ENCODE data around the gene AHCYL1.

Gene AHCYL1

GRCh38 chr1:109986054-109986444 is 1.5 kb downstream of the AHCYL1 start:
- Histone ChIP-seq H3K27me3 (ENCODE audit: low read depth, low read length) (no peaks in the 10 kb centered on the region), H3K9me3 (ENCODE audit: control insufficient read depth in 1 of 2, low read length in 2 of 2) (no peaks in the 10 kb centered on the region), H3K36me3 (ENCODE audit: control insufficient read depth in 1 of 2, insufficient read depth in 2 of 2, low read length in 2 of 2) (peaks cover 0 to 1% of the 10 kb centered on the region in 2 donors), H3K4me1 (ENCODE audit: control insufficient read depth in 1 of 2, insufficient read depth in 2 of 2, low read length in 2 of 2) (peaks cover 30 to 48% of the 10 kb centered on the region in 2 donors), H3K27ac (ENCODE audit: low read length) (peak overlapping the region; percentile 85), H3K4me3 (ENCODE audit: low read depth in 1 of 2, low read length in 2 of 2) (peak overlapping the region; percentile 78 to 92)

GRCh38 chr1:109988349-109988914 is 3.9 kb downstream of the AHCYL1 start:
- Histone ChIP-seq H3K27ac (ENCODE audit: low read length) (no peak overlapping the region), H3K27me3 (ENCODE audit: low read depth, low read length) (no peaks in the 10 kb centered on the region), H3K4me3 (ENCODE audit: low read depth in 1 of 2, low read length in 2 of 2) (no peak overlapping the region), H3K36me3 (ENCODE audit: control insufficient read depth in 1 of 2, insufficient read depth in 2 of 2, low read length in 2 of 2) (peaks cover 0 to 4% of the 10 kb centered on the region in 2 donors), H3K9me3 (ENCODE audit: control insufficient read depth in 1 of 2, low read length in 2 of 2) (no peaks in the 10 kb centered on the region), H3K4me1 (ENCODE audit: control insufficient read depth in 1 of 2, insufficient read depth in 2 of 2, low read length in 2 of 2) (peaks cover 34 to 57% of the 10 kb centered on the region in 2 donors)

- Histone ChIP-seq H3K27ac (ENCODE audit: low read length) (no peak overlapping the region), H3K4me3 (ENCODE audit: low read depth in 1 of 2, low read length in 2 of 2) (no peak overlapping the region), H3K4me1 (ENCODE audit: control insufficient read depth in 1 of 2, insufficient read depth in 2 of 2, low read length in 2 of 2) (peaks cover 27 to 65% of the 10 kb centered on the region in 2 donors), H3K27me3 (ENCODE audit: low read depth, low read length) (no peaks in the 10 kb centered on the region), H3K36me3 (ENCODE audit: control insufficient read depth in 1 of 2, insufficient read depth in 2 of 2, low read length in 2 of 2) (peaks cover 0 to 4% of the 10 kb centered on the region in 2 donors), H3K9me3 (ENCODE audit: control insufficient read depth in 1 of 2, low read length in 2 of 2) (no peaks in the 10 kb centered on the region)
Observed at GRCh38 chr1:109989506-109990301, 5.1 kb downstream of the AHCYL1 start.

DNA sequence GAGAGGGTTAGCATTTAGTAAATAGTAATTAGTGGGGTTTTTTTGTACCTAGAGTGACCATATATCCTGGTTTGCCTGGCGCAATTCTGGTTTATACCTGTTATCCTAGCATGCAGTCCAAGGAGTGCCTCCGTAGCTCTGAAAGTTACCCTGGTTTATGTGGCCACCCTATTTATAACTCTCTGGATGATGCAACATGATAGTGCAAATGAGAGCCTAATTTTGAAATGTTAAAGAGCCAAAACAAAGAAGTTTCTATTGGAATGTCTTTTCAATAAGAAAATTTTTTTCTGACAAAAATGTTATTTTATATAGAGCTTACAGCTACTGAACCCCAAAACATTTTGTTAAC is 5.7 kb downstream of the AHCYL1 start:
- H3K27ac ChIP-seq (ENCODE audit: low read length), result no peak overlapping the region
- H3K4me3 ChIP-seq (ENCODE audit: low read depth in 1 of 2, low read length in 2 of 2), result no peak overlapping the region
- no peaks in the 10 kb centered on the region for H3K9me3 ChIP-seq (ENCODE audit: control insufficient read depth in 1 of 2, low read length in 2 of 2)
- H3K36me3 ChIP-seq (ENCODE audit: control insufficient read depth in 1 of 2, insufficient read depth in 2 of 2, low read length in 2 of 2), result peaks cover 0 to 4% of the 10 kb centered on the region in 2 donors
- H3K4me1 ChIP-seq (ENCODE audit: control insufficient read depth in 1 of 2, insufficient read depth in 2 of 2, low read length in 2 of 2), result peaks cover 27 to 70% of the 10 kb centered on the region in 2 donors
- H3K27me3 ChIP-seq (ENCODE audit: low read depth, low read length), result no peaks in the 10 kb centered on the region

GRCh38 chr1:109991400-109991925 is 6.9 kb downstream of the AHCYL1 start:
- Histone ChIP-seq H3K36me3 (ENCODE audit: control insufficient read depth in 1 of 2, insufficient read depth in 2 of 2, low read length in 2 of 2) (peaks cover 0 to 4% of the 10 kb centered on the region in 2 donors), H3K4me3 (ENCODE audit: low read depth in 1 of 2, low read length in 2 of 2) (no peak overlapping the region), H3K4me1 (ENCODE audit: control insufficient read depth in 1 of 2, insufficient read depth in 2 of 2, low read length in 2 of 2) (peaks cover 18 to 68% of the 10 kb centered on the region in 2 donors), H3K27ac (ENCODE audit: low read length) (no peak overlapping the region), H3K27me3 (ENCODE audit: low read depth, low read length) (no peaks in the 10 kb centered on the region), H3K9me3 (ENCODE audit: control insufficient read depth in 1 of 2, low read length in 2 of 2) (no peaks in the 10 kb centered on the region)

- Histone ChIP-seq H3K9me3 (ENCODE audit: control insufficient read depth in 1 of 2, low read length in 2 of 2) (no peaks in the 10 kb centered on the region), H3K36me3 (ENCODE audit: control insufficient read depth in 1 of 2, insufficient read depth in 2 of 2, low read length in 2 of 2) (peaks cover 0 to 4% of the 10 kb centered on the region in 2 donors), H3K4me1 (ENCODE audit: control insufficient read depth in 1 of 2, insufficient read depth in 2 of 2, low read length in 2 of 2) (peaks cover 15 to 56% of the 10 kb centered on the region in 2 donors), H3K27ac (ENCODE audit: low read length) (peak overlapping the region; percentile 3), H3K4me3 (ENCODE audit: low read depth in 1 of 2, low read length in 2 of 2) (no peak overlapping the region), H3K27me3 (ENCODE audit: low read depth, low read length) (no peaks in the 10 kb centered on the region)
Observed at GRCh38 chr1:109993885-109994284, 9.3 kb downstream of the AHCYL1 start.

GRCh38 chr1:109994654-109995053 is 10.1 kb downstream of the AHCYL1 start:
- no peak overlapping the region for H3K27ac ChIP-seq (ENCODE audit: low read length)
- peaks cover 15 to 52% of the 10 kb centered on the region in 2 donors for H3K4me1 ChIP-seq (ENCODE audit: control insufficient read depth in 1 of 2, insufficient read depth in 2 of 2, low read length in 2 of 2)

GRCh38 chr1:109995536-109995935 is 11.0 kb downstream of the AHCYL1 start:
- H3K27me3 ChIP-seq (ENCODE audit: low read depth, low read length), result no peaks in the 10 kb centered on the region
- no peak overlapping the region for H3K4me3 ChIP-seq (ENCODE audit: low read depth in 1 of 2, low read length in 2 of 2)
- H3K36me3 ChIP-seq (ENCODE audit: control insufficient read depth in 1 of 2, insufficient read depth in 2 of 2, low read length in 2 of 2), result peaks cover 0 to 4% of the 10 kb centered on the region in 2 donors
- no peaks in the 10 kb centered on the region for H3K9me3 ChIP-seq (ENCODE audit: control insufficient read depth in 1 of 2, low read length in 2 of 2)
- peak overlapping the region; percentile 2 for H3K27ac ChIP-seq (ENCODE audit: low read length)
- peaks cover 9 to 43% of the 10 kb centered on the region in 2 donors for H3K4me1 ChIP-seq (ENCODE audit: control insufficient read depth in 1 of 2, insufficient read depth in 2 of 2, low read length in 2 of 2)

More at GRCh38 chr1:109994654-109995053, 10.1 kb downstream of the AHCYL1 start:
- Histone ChIP-seq H3K9me3 (ENCODE audit: control insufficient read depth in 1 of 2, low read length in 2 of 2) (no peaks in the 10 kb centered on the region), H3K4me3 (ENCODE audit: low read depth in 1 of 2, low read length in 2 of 2) (no peak overlapping the region), H3K36me3 (ENCODE audit: control insufficient read depth in 1 of 2, insufficient read depth in 2 of 2, low read length in 2 of 2) (peaks cover 0 to 4% of the 10 kb centered on the region in 2 donors), H3K27me3 (ENCODE audit: low read depth, low read length) (no peaks in the 10 kb centered on the region)

DNA sequence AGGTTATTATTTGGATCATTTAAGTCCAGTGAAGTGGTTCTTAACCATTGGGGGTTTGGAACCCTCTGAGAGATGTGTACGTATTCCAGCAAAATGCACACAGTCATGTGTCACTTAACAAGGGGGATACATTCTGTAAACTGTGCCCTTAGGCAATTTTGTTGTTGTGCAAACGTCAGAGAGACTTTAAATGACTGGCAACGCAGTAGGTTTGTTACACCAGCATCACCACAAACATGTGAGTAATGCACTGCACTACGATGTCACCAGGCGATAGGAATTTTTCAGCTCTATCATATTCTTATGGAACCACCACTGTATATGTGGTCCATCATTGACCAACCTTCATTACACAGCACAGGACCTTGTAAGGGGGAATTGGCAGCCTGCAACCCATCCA is 11.9 kb downstream of the AHCYL1 start:
- Histone ChIP-seq H3K9me3 (ENCODE audit: control insufficient read depth in 1 of 2, low read length in 2 of 2) (no peaks in the 10 kb centered on the region), H3K4me1 (ENCODE audit: control insufficient read depth in 1 of 2, insufficient read depth in 2 of 2, low read length in 2 of 2) (peaks cover 4 to 35% of the 10 kb centered on the region in 2 donors), H3K27me3 (ENCODE audit: low read depth, low read length) (no peaks in the 10 kb centered on the region), H3K4me3 (ENCODE audit: low read depth in 1 of 2, low read length in 2 of 2) (no peak overlapping the region), H3K27ac (ENCODE audit: low read length) (no peak overlapping the region), H3K36me3 (ENCODE audit: control insufficient read depth in 1 of 2, insufficient read depth in 2 of 2, low read length in 2 of 2) (no peaks in the 10 kb centered on the region)

DNA sequence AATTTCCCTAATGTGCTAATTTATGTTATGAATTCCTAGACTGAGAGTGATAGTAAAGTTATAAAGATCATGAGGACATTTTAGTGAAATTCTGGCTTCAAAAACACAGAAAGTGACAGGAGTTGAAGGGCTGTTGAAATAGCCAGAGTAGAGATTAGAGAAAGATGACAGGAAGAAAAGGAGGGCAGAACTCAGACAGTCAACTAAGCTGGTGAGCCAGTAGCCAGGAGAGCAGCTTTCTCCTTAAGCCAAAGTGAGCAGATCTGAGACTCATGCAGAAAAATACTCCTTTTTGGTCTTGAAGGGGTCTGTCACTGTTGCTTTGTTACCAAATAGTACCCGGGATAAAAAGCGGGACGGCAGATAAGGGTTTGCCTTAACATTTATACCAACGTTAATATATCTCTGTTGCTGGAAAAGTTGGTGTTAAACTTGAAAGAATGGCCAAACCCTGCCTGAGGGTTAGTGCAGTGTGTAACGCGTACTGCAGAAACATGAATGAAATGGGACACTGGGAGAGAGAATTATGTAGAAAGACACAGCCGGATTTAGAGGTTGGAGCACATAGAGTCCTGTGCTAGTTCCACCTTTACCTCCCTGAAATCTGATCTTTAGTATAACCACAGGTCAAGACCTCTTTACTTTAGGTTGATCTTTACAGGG is 12.8 kb downstream of the AHCYL1 start:
- no peak overlapping the region for H3K4me3 ChIP-seq (ENCODE audit: low read depth in 1 of 2, low read length in 2 of 2)
- no peaks in the 10 kb centered on the region for H3K9me3 ChIP-seq (ENCODE audit: control insufficient read depth in 1 of 2, low read length in 2 of 2)
- H3K4me1 ChIP-seq (ENCODE audit: control insufficient read depth in 1 of 2, insufficient read depth in 2 of 2, low read length in 2 of 2), result peaks cover 4 to 35% of the 10 kb centered on the region in 2 donors
- no peak overlapping the region for H3K27ac ChIP-seq (ENCODE audit: low read length)
- no peaks in the 10 kb centered on the region for H3K36me3 ChIP-seq (ENCODE audit: control insufficient read depth in 1 of 2, insufficient read depth in 2 of 2, low read length in 2 of 2)
- no peaks in the 10 kb centered on the region for H3K27me3 ChIP-seq (ENCODE audit: low read depth, low read length)

DNA sequence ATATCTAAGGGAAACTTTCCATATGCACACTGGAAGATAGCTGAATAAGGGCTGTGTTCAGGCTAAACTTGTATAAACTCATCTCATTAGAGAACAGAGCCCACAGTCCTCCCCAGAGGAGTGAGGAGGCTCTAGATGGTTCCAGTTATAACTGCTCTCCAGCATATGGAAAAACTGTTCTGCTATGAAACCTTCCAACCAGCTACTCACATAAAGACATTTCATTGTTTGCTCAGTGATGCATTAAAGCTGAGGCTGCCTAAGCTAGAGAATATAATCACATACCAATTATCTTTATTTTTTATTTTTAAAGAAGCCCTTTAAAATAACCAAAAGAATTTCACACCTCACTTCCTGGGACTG is 13.3 kb downstream of the AHCYL1 start:
- Histone ChIP-seq H3K27me3 (ENCODE audit: low read depth, low read length) (no peaks in the 10 kb centered on the region), H3K4me3 (ENCODE audit: low read depth in 1 of 2, low read length in 2 of 2) (no peak overlapping the region), H3K27ac (ENCODE audit: low read length) (no peak overlapping the region), H3K9me3 (ENCODE audit: control insufficient read depth in 1 of 2, low read length in 2 of 2) (no peaks in the 10 kb centered on the region), H3K4me1 (ENCODE audit: control insufficient read depth in 1 of 2, insufficient read depth in 2 of 2, low read length in 2 of 2) (peaks cover under 1 to 34% of the 10 kb centered on the region in 2 donors), H3K36me3 (ENCODE audit: control insufficient read depth in 1 of 2, insufficient read depth in 2 of 2, low read length in 2 of 2) (no peaks in the 10 kb centered on the region)
